Stimulated activated CD4-positive, alpha-beta T cell treated with anti-CD3 and anti-CD28 coated beads, Interleukin-4, amount 100 ng/mL, for 48 hours (primary cell): Measurements from ENCODE around the gene SUSD2.
A peak's percentile ranks its signal among the peaks of the same experiment; 100 is the strongest.
"Not testable (repeated sequence)": the region's sequence is repeated elsewhere in the genome, so short reads cannot be mapped to it uniquely, and the experiment has no call there.

Experiments
- DNase-seq, 2 donors: peaks; one replicate each; pipeline ENCODE4 v3.0.0-alpha.2; 2020; ENCODE audit warnings: low read depth in 2 of 2

SUSD2 gene

GRCh38 chr22:24214467-24215285 lies 33.4 kb downstream of the SUSD2 start:
- no peak for DNase-seq

GRCh38 chr22:24216541-24217209 lies 35.4 kb downstream of the SUSD2 start:
- DNase-seq, result no peak

GRCh38 chr22:24217384-24217783 lies 36.1 kb downstream of the SUSD2 start:
- no peak for DNase-seq

GRCh38 chr22:24219750-24220149 lies 38.5 kb downstream of the SUSD2 start:
- no peak for DNase-seq

- no peak for DNase-seq
Measured at GRCh38 chr22:24224468-24224867, 43.2 kb downstream of the SUSD2 start.

- no peak for DNase-seq
Measured at GRCh38 chr22:24225044-24225601, 43.8 kb downstream of the SUSD2 start.

- no peak for DNase-seq
Measured at GRCh38 chr22:24225951-24226350, 44.7 kb downstream of the SUSD2 start.

- DNase-seq, result peak; percentile 62 to 74
Measured at GRCh38 chr22:24230911-24231656, 49.8 kb downstream of the SUSD2 start.

GRCh38 chr22:24231706-24232105 lies 50.4 kb downstream of the SUSD2 start:
- no peak for DNase-seq

GRCh38 chr22:24232124-24232523 lies 50.8 kb downstream of the SUSD2 start:
- no peak for DNase-seq

- DNase-seq, result no peak
Measured at GRCh38 chr22:24232725-24233124, 51.4 kb downstream of the SUSD2 start.

GRCh38 chr22:24233235-24233634 lies 51.9 kb downstream of the SUSD2 start:
- DNase-seq, result no peak

GRCh38 chr22:24233816-24234215 lies 52.5 kb downstream of the SUSD2 start:
- DNase-seq, result no peak

- no peak for DNase-seq
Measured at GRCh38 chr22:24235315-24235714, 54.0 kb downstream of the SUSD2 start.

GRCh38 chr22:24236656-24237055 lies 55.4 kb downstream of the SUSD2 start:
- no peak for DNase-seq

GRCh38 chr22:24238101-24238694 lies 56.9 kb downstream of the SUSD2 start:
- DNase-seq, result not testable (repeated sequence)
